Adrenal gland (tissue), 5 donors: ENCODE measurements around the gene SDF4.

ENCODE experiments used
- POLR2A ChIP-seq, 2 donors: fragments of 450-650 bp; IDR thresholded peaks; one replicate each; pipeline ENCODE4 v1.6.1; 2017; ENCODE audit warnings: antibody characterized with exemption in 2 of 2, mild to moderate bottlenecking in 2 of 2, moderate library complexity in 1 of 2
- TF ChIP-seq, protein P1 (sequence below), 6 experiments: fragments of 450-650 bp in 4 of 6; fragments of 200-600 bp in 2 of 6; sonication (generic) in 1 of 6; IDR thresholded peaks; 1 replicate in 5 of 6; 2 replicates in 1 of 6; pipeline versions ENCODE4 v1.5.1 to v1.8.0; 2016 to 2021; ENCODE audit warnings: antibody characterized with exemption in 6 of 6, mild to moderate bottlenecking in 2 of 6, moderate library complexity in 1 of 6
- donor health status: DM: no; HTN: no; CAD: no.

DNA sequence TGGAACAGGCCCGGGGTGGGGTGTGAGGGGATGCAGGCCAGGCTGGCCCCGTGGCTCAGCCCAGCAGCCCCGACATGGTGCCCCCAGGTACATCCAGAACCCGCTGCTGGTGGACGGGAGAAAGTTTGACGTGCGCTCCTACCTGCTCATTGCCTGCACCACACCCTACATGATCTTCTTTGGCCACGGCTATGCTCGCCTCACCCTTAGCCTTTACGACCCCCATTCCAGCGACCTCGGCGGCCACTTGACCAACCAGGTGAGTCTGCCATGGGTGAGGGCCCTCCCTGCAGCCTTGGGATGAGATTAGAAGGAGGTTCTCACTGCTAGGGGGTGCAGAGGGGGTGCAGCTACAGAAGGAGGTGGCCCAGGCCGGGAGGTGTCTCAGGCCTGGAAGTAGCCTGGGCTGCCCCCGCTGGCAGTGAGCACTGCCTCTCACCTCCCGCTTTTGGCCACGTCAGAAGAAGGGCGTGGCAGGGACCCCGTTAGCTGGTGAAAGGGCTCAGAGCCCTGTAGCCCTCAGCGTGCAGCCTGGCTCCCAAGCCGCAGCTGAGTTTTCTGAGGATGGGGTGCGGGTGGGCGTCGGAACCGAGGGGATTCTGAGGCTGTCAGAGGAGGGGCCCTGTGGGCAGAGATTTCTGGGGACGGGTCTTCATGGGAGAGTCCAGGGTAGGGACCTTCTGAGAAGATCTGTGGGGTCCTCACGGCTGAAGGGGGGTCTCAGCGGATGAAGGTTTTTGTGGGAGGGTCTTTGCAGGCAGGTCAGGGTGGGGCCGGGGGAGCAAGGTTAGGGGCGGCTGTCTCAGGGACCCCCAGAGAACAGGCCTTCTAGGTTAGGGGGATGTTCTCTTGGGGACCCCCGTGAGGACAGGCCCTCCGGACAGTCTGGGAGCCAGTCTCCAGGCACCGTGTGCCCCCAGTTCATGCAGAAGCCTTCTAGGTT, 47.7 kb downstream of the SDF4 start:
- TF ChIP-seq, protein P1, sequence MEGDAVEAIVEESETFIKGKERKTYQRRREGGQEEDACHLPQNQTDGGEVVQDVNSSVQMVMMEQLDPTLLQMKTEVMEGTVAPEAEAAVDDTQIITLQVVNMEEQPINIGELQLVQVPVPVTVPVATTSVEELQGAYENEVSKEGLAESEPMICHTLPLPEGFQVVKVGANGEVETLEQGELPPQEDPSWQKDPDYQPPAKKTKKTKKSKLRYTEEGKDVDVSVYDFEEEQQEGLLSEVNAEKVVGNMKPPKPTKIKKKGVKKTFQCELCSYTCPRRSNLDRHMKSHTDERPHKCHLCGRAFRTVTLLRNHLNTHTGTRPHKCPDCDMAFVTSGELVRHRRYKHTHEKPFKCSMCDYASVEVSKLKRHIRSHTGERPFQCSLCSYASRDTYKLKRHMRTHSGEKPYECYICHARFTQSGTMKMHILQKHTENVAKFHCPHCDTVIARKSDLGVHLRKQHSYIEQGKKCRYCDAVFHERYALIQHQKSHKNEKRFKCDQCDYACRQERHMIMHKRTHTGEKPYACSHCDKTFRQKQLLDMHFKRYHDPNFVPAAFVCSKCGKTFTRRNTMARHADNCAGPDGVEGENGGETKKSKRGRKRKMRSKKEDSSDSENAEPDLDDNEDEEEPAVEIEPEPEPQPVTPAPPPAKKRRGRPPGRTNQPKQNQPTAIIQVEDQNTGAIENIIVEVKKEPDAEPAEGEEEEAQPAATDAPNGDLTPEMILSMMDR (IDR thresholded peaks at IDR 0.05), result no peak
- no peak for TF ChIP-seq POLR2A (IDR thresholded peaks at IDR 0.05)
